ENCODE measurements around the gene OSER1.
"Not testable (repeated sequence)": the region's sequence is repeated elsewhere in the genome, so short reads cannot be mapped to it uniquely, and the experiment has no call there.

The OSER1 gene

DNA sequence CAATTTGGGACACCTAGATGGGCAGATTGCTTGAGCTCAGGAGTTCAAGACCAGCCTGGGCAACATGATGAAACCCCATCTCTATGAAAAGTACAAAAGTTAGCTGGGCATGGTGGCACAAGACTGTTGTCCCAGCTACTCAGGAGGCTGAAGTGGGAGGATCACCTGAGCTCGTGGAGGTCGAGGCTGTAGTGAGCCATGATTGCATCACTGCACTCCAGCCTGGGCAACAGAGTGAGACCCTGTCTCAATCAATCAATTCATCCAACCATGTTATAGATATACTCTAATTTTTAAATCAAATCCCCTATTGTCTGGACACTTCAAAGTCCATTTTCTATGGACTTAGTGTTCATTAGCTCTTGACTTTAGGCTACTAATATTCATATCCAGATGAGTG is 26.3 kb upstream of the OSER1 start:
- H3K27me3 ChIP-seq (ENCODE audit: control insufficient read depth, insufficient read depth, low read length); H3K9me3 ChIP-seq (ENCODE audit: control insufficient read depth, low read length); H3K4me1 ChIP-seq (ENCODE audit: control insufficient read depth, insufficient read depth, low read length); H3K9ac ChIP-seq (ENCODE audit: low read length); H3K4me3 ChIP-seq (ENCODE audit: low read length); H3K36me3 ChIP-seq (ENCODE audit: control insufficient read depth, insufficient read depth, low read length): not testable (repeated sequence)

GRCh38 chr20:44235702-44236101 is 25.1 kb upstream of the OSER1 start:
- no peaks in the 10 kb centered on the region for H3K9me3 ChIP-seq (ENCODE audit: control insufficient read depth, low read length)
- H3K4me1 ChIP-seq (ENCODE audit: control insufficient read depth, insufficient read depth, low read length): no peaks in the 10 kb centered on the region
- H3K9ac ChIP-seq (ENCODE audit: low read length): no peak overlapping the region
- H3K27me3 ChIP-seq (ENCODE audit: control insufficient read depth, insufficient read depth, low read length): no peaks in the 10 kb centered on the region
- no peak overlapping the region for H3K4me3 ChIP-seq (ENCODE audit: low read length)
- no peaks in the 10 kb centered on the region for H3K36me3 ChIP-seq (ENCODE audit: control insufficient read depth, insufficient read depth, low read length)

DNA sequence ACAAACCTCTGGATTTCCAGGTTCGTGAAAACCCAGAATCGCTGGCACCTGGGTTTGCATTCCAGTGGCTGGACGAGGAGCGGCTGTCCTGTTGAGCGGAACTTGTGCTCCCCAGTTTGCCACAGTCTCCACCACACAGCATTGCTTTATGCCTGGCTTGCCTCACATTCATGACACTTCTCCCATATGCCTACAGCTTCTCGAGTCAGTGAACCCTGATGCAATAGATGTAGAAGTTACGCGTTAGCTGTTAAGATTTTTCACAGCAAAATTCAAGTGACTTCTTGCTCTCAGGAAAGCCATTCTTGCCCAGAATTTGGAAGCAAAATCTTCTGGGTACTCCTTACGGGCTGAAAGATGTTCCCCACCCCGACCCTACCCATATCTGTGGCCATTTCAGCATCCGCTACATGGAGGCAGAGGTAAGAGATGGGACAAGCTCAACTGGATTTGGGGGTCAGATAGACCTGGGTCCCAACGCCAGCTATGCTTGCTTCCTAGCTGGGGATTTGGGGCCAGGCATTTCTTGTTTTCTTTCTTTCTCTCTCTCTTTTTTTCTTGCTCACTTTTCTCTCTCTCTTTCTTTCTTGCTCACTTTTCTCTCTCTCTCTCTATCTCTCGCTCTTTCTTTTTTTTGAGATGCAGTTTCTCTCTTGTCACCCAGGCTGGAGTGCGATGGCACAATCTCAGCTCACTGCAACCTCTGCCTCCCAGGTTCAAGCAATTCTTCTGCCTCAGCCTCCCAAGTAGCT is 24.2 kb upstream of the OSER1 start:
- no peak overlapping the region for H3K9ac ChIP-seq (ENCODE audit: low read length)

GRCh38 chr20:44233436-44234016 is 23.0 kb upstream of the OSER1 start:
- no peak overlapping the region for H3K9ac ChIP-seq (ENCODE audit: low read length)
- H3K4me1 ChIP-seq (ENCODE audit: control insufficient read depth, insufficient read depth, low read length): no peaks in the 10 kb centered on the region
- H3K36me3 ChIP-seq (ENCODE audit: control insufficient read depth, insufficient read depth, low read length): no peaks in the 10 kb centered on the region
- no peak overlapping the region for H3K4me3 ChIP-seq (ENCODE audit: low read length)
- no peaks in the 10 kb centered on the region for H3K9me3 ChIP-seq (ENCODE audit: control insufficient read depth, low read length)
- H3K27me3 ChIP-seq (ENCODE audit: control insufficient read depth, insufficient read depth, low read length): no peaks in the 10 kb centered on the region

More for the DNA sequence above, 24.2 kb upstream of the OSER1 start:
- Histone ChIP-seq H3K4me1 (ENCODE audit: control insufficient read depth, insufficient read depth, low read length) (no peaks in the 10 kb centered on the region), H3K27me3 (ENCODE audit: control insufficient read depth, insufficient read depth, low read length) (no peaks in the 10 kb centered on the region), H3K9me3 (ENCODE audit: control insufficient read depth, low read length) (no peaks in the 10 kb centered on the region), H3K4me3 (ENCODE audit: low read length) (no peak overlapping the region), H3K36me3 (ENCODE audit: control insufficient read depth, insufficient read depth, low read length) (no peaks in the 10 kb centered on the region)

- not testable (repeated sequence) for H3K9ac ChIP-seq (ENCODE audit: low read length)
Measured at GRCh38 chr20:44232469-44232856, 21.9 kb upstream of the OSER1 start.

DNA sequence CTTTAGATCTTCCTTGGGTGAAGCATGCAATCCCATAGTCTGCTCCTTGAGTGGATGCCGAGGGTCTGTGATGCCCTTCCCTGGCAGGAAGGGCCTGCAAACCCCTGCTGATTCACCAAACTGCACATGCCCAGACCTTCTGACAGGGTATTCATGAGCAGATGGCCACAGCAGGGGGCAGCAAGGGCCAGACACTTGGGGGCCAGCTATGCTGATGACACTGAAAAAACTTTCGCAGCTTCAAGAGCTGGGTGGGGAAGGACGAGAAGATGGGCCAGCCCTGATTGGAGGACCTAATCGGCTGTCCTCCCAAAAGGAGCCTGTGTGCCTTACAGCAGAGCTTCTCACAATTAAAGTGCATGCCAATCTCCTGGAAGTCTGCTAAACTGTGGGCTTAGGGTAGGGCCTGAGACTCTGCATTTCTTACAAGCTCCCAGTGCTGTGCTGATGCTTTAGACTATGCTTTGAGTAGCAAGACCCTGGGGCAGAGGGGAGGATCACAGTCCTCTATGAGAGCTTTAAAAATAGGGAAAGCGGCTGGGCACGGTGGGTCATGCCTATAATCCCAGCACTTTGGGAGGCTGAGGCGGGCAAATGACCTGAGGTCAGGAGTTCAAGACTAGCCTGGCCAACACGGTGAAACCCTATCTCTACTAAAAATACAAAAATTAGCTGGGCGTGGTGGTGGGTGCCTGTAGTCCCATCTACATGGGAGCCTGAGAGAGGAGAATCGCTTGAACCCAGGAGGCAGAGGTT is 21.3 kb upstream of the OSER1 start:
- Histone ChIP-seq H3K9ac (ENCODE audit: low read length) (no peak overlapping the region), H3K9me3 (ENCODE audit: control insufficient read depth, low read length) (no peaks in the 10 kb centered on the region), H3K4me3 (ENCODE audit: low read length) (no peak overlapping the region), H3K27me3 (ENCODE audit: control insufficient read depth, insufficient read depth, low read length) (no peaks in the 10 kb centered on the region), H3K36me3 (ENCODE audit: control insufficient read depth, insufficient read depth, low read length) (no peaks in the 10 kb centered on the region), H3K4me1 (ENCODE audit: control insufficient read depth, insufficient read depth, low read length) (no peaks in the 10 kb centered on the region)

More at GRCh38 chr20:44232469-44232856, 21.9 kb upstream of the OSER1 start:
- not testable (repeated sequence) for H3K27me3 ChIP-seq (ENCODE audit: control insufficient read depth, insufficient read depth, low read length); H3K4me3 ChIP-seq (ENCODE audit: low read length); H3K4me1 ChIP-seq (ENCODE audit: control insufficient read depth, insufficient read depth, low read length); H3K36me3 ChIP-seq (ENCODE audit: control insufficient read depth, insufficient read depth, low read length); H3K9me3 ChIP-seq (ENCODE audit: control insufficient read depth, low read length)

- Histone ChIP-seq H3K27me3 (ENCODE audit: control insufficient read depth, insufficient read depth, low read length) (no peaks in the 10 kb centered on the region), H3K4me3 (ENCODE audit: low read length) (no peak overlapping the region), H3K4me1 (ENCODE audit: control insufficient read depth, insufficient read depth, low read length) (no peaks in the 10 kb centered on the region), H3K36me3 (ENCODE audit: control insufficient read depth, insufficient read depth, low read length) (no peaks in the 10 kb centered on the region), H3K9me3 (ENCODE audit: control insufficient read depth, low read length) (no peaks in the 10 kb centered on the region), H3K9ac (ENCODE audit: low read length) (no peak overlapping the region)
Measured at GRCh38 chr20:44231193-44231592, 20.6 kb upstream of the OSER1 start.

DNA sequence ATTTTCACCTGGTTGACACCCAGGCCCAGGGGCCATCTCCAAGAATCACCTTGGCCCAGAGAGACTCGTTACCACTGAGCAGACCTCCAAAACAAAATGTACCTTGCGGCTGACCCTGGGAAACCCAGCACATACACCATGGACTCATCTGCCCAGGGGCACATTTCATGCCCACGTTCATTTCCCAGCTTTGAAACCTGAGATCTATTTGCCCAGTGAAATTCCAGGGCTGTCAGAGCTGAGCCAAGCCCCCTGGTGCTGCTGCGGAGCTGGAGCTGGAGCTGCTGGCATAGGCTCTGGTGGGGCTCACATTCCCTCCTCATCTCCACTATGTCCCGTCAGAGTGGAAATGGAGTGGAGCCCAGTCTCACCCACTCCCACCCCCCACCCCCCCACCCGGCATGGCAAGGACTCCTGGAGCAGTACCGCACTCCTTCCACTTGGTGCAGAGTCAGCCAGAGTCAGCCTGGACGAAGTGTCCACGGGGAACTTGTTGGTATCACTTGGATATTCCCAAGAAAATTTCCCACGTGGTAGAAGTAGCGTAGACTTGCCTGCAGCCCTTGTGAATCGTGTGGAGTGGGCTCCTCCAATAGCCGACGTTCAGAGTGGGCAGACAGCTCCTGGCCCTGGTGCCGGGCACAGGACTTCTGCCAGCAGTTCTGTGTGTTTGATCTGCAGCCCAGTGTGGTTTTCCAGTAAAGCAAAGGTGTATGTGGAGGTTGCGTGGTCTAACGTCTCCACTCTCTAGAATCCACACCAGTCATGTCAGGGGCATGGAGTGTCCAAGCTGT is 18.1 kb upstream of the OSER1 start:
- no peaks in the 10 kb centered on the region for H3K36me3 ChIP-seq (ENCODE audit: control insufficient read depth, insufficient read depth, low read length)
- H3K9me3 ChIP-seq (ENCODE audit: control insufficient read depth, low read length): no peaks in the 10 kb centered on the region
- no peak overlapping the region for H3K9ac ChIP-seq (ENCODE audit: low read length)
- no peaks in the 10 kb centered on the region for H3K27me3 ChIP-seq (ENCODE audit: control insufficient read depth, insufficient read depth, low read length)
- H3K4me1 ChIP-seq (ENCODE audit: control insufficient read depth, insufficient read depth, low read length): no peaks in the 10 kb centered on the region
- H3K4me3 ChIP-seq (ENCODE audit: low read length): no peak overlapping the region

DNA sequence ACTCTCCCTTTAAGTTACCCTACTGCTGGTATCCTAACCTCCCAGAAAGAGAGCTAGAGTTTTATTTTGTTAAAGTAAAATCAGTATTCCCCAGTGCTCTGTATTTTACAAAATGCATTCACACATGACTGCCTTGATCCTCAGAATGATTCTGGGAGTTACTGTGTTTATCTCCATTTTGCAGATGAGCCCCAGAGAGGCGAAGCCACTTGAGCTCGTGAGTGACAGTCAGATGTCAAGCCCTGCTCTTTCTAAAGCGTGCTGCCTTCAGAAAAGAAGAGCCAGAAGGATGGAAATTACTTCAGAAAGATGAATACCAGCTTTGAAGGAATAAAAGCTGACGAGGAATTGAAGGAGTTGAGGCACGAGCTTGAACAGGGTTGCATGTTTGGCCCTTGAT is 14.1 kb upstream of the OSER1 start:
- Histone ChIP-seq H3K9ac (ENCODE audit: low read length) (no peak overlapping the region), H3K9me3 (ENCODE audit: control insufficient read depth, low read length) (no peaks in the 10 kb centered on the region), H3K4me3 (ENCODE audit: low read length) (no peak overlapping the region), H3K36me3 (ENCODE audit: control insufficient read depth, insufficient read depth, low read length) (no peaks in the 10 kb centered on the region), H3K27me3 (ENCODE audit: control insufficient read depth, insufficient read depth, low read length) (no peaks in the 10 kb centered on the region), H3K4me1 (ENCODE audit: control insufficient read depth, insufficient read depth, low read length) (no peaks in the 10 kb centered on the region)

GRCh38 chr20:44223721-44224120 is 13.2 kb upstream of the OSER1 start:
- H3K36me3 ChIP-seq (ENCODE audit: control insufficient read depth, insufficient read depth, low read length): no peaks in the 10 kb centered on the region
- H3K9me3 ChIP-seq (ENCODE audit: control insufficient read depth, low read length): no peaks in the 10 kb centered on the region
- H3K4me1 ChIP-seq (ENCODE audit: control insufficient read depth, insufficient read depth, low read length): no peaks in the 10 kb centered on the region
- no peaks in the 10 kb centered on the region for H3K27me3 ChIP-seq (ENCODE audit: control insufficient read depth, insufficient read depth, low read length)
- no peak overlapping the region for H3K4me3 ChIP-seq (ENCODE audit: low read length)
- H3K9ac ChIP-seq (ENCODE audit: low read length): no peak overlapping the region

DNA sequence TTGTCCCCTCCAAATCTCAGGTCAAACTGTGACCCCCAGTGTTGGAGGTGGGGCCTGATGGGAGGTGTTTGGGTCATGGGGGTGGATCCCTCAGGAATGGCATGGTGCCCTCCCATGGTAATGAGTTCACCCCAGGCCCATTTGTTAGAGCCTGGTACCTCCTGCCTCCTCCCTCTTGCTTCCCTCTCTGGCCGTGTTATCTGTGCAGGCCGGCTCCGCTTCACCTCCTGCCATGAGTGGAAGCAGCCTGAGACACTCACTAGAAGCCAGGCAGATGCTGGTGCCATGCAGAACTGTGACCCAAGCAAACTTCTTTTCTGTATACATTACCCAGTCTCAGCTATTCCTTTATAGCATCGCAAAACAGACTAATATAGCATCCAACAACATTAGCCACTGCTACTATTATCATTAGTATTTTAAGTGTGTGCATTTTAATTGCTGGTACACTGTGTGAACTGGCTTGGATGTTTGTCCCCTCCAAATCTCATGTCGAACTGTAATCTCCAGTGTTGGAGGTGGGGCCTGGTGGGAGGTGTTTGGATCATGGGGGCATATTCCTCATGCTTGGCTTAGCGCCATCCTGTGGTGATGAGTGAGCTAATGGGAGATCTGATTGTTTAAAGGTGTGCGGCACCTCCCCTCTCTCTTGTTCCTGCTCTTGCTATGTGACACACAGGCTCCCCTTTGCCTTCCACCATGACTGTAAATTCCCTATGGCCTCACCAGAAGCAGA is 12.2 kb upstream of the OSER1 start:
- Histone ChIP-seq H3K4me3 (ENCODE audit: low read length) (no peak overlapping the region), H3K36me3 (ENCODE audit: control insufficient read depth, insufficient read depth, low read length) (no peaks in the 10 kb centered on the region), H3K4me1 (ENCODE audit: control insufficient read depth, insufficient read depth, low read length) (peaks cover 5% of the 10 kb centered on the region), H3K27me3 (ENCODE audit: control insufficient read depth, insufficient read depth, low read length) (no peaks in the 10 kb centered on the region), H3K9me3 (ENCODE audit: control insufficient read depth, low read length) (no peaks in the 10 kb centered on the region), H3K9ac (ENCODE audit: low read length) (no peak overlapping the region)
